Measurements from ENCODE around the gene MYO3A.

DNA sequence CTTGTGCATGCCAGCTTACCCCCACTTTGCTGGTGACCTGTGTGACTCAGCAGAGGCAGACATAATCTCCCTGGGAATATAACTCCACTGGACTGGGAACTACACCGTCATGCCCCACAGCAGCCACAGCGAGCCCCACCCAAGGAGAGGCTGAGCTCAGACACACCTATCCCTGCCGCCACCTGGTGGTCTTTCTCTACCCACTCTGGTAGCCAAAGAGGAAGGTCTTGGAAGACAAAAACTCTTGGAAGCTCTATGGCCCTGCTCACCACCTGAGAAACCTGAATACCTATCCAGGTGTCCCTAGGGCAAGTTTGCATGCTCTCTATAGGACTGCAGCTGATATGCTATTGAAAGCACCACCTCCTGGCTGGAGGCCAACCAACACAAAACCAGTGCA is 48.1 kb downstream of the MYO3A start:
- TF ChIP-seq, protein P1, sequence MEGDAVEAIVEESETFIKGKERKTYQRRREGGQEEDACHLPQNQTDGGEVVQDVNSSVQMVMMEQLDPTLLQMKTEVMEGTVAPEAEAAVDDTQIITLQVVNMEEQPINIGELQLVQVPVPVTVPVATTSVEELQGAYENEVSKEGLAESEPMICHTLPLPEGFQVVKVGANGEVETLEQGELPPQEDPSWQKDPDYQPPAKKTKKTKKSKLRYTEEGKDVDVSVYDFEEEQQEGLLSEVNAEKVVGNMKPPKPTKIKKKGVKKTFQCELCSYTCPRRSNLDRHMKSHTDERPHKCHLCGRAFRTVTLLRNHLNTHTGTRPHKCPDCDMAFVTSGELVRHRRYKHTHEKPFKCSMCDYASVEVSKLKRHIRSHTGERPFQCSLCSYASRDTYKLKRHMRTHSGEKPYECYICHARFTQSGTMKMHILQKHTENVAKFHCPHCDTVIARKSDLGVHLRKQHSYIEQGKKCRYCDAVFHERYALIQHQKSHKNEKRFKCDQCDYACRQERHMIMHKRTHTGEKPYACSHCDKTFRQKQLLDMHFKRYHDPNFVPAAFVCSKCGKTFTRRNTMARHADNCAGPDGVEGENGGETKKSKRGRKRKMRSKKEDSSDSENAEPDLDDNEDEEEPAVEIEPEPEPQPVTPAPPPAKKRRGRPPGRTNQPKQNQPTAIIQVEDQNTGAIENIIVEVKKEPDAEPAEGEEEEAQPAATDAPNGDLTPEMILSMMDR (IDR thresholded peaks at IDR 0.05; ENCODE audit: low read length), result peak; percentile 42
- no peak for TF ChIP-seq EZH2 (IDR thresholded peaks at IDR 0.05; ENCODE audit: borderline replicate concordance, low read length)
